BLaER1 (cell line): Measurements from ENCODE around the gene MAD1L1.

Experiments
- H3K27ac ChIP-seq: shearing (Covaris generic); formaldehyde crosslinking; 2 replicates; pipeline ENCODE4 v1.8.1; 2022
- H3K27me3 ChIP-seq: shearing (Covaris generic); formaldehyde crosslinking; 2 replicates; pipeline ENCODE4 v1.8.1; 2022
- H3K36me3 ChIP-seq: shearing (Covaris generic); formaldehyde crosslinking; 2 replicates; pipeline ENCODE4 v1.8.1; 2022
- H3K4me1 ChIP-seq: shearing (Covaris generic); formaldehyde crosslinking; 2 replicates; pipeline ENCODE4 v1.8.1; 2022
- H3K4me2 ChIP-seq: shearing (Covaris generic); formaldehyde crosslinking; 2 replicates; pipeline ENCODE4 v1.8.1; 2022
- H3K4me3 ChIP-seq: shearing (Covaris generic); formaldehyde crosslinking; 2 replicates; pipeline ENCODE4 v1.8.1; 2022
- H3K9ac ChIP-seq: shearing (Covaris generic); formaldehyde crosslinking; 2 replicates; pipeline ENCODE4 v1.8.1; 2022
- H3K9me3 ChIP-seq: shearing (Covaris generic); formaldehyde crosslinking; 2 replicates; pipeline ENCODE4 v1.8.1; 2022
- H4K20me1 ChIP-seq: shearing (Covaris generic); formaldehyde crosslinking; 2 replicates; pipeline ENCODE4 v1.8.1; 2022
- Cebpa-rat ChIP-seq: shearing (Covaris generic); IDR thresholded peaks from 2 replicates; pipeline ENCODE4 v1.8.1; 2022

MAD1L1 gene

GRCh38 chr7:1812509-1813393 lies 420.0 kb downstream of the MAD1L1 start:
- H3K27ac ChIP-seq, result no peak overlapping the region
- H3K4me3 ChIP-seq, result no peak overlapping the region

GRCh38 chr7:1811850-1812508 lies 420.8 kb downstream of the MAD1L1 start:
- Histone ChIP-seq H3K9ac (no peak overlapping the region), H3K36me3 (peaks cover 13% of the 10 kb centered on the region; the same call in 1 of the 2 replicates), H3K27me3 (no peaks in the 10 kb centered on the region), H3K4me3 (no peak overlapping the region), H3K27ac (no peak overlapping the region), H3K4me1 (peaks cover 55% of the 10 kb centered on the region), H4K20me1 (peaks cover 55% of the 10 kb centered on the region), H3K4me2 (peak overlapping the region; percentile 78), H3K9me3 (no peaks in the 10 kb centered on the region)
- TF ChIP-seq Cebpa-rat, result no peak

More at GRCh38 chr7:1812509-1813393, 420.0 kb downstream of the MAD1L1 start:
- Histone ChIP-seq H3K4me2 (peak overlapping the region; percentile 78), H3K9ac (no peak overlapping the region), H3K9me3 (no peaks in the 10 kb centered on the region), H3K4me1 (peaks cover 63% of the 10 kb centered on the region), H4K20me1 (peaks cover 62% of the 10 kb centered on the region), H3K27me3 (no peaks in the 10 kb centered on the region), H3K36me3 (peaks cover 13% of the 10 kb centered on the region; the same call in 1 of the 2 replicates)
- no peak for TF ChIP-seq Cebpa-rat

- Histone ChIP-seq H3K4me2 (no peak overlapping the region), H3K9ac (no peak overlapping the region), H3K27ac (no peak overlapping the region), H3K4me1 (peaks cover 47% of the 10 kb centered on the region), H3K4me3 (no peak overlapping the region), H4K20me1 (peaks cover 47% of the 10 kb centered on the region), H3K27me3 (no peaks in the 10 kb centered on the region), H3K36me3 (peaks cover 13% of the 10 kb centered on the region; the same call in 1 of the 2 replicates), H3K9me3 (no peaks in the 10 kb centered on the region)
- TF ChIP-seq Cebpa-rat, result no peak
These were observed 421.5 kb downstream of the MAD1L1 start for GRCh38 chr7:1810961-1811849.

GRCh38 chr7:1810521-1810920 lies 422.2 kb downstream of the MAD1L1 start:
- H3K4me1 ChIP-seq, result peaks cover 40% of the 10 kb centered on the region
- no peak overlapping the region for H3K4me3 ChIP-seq
- H3K4me2 ChIP-seq, result no peak overlapping the region
- TF ChIP-seq Cebpa-rat, result no peak
- no peaks in the 10 kb centered on the region for H3K9me3 ChIP-seq
- H4K20me1 ChIP-seq, result peaks cover 40% of the 10 kb centered on the region
- no peak overlapping the region for H3K9ac ChIP-seq
- no peak overlapping the region for H3K27ac ChIP-seq
- H3K27me3 ChIP-seq, result no peaks in the 10 kb centered on the region
- peaks cover 13% of the 10 kb centered on the region; the same call in 1 of the 2 replicates for H3K36me3 ChIP-seq

GRCh38 chr7:1809601-1810258 lies 423.0 kb downstream of the MAD1L1 start:
- H3K9me3 ChIP-seq, result no peaks in the 10 kb centered on the region
- no peak overlapping the region for H3K4me3 ChIP-seq
- TF ChIP-seq Cebpa-rat, result no peak
- peaks cover 10% of the 10 kb centered on the region; the same call in 1 of the 2 replicates for H3K36me3 ChIP-seq
- peaks cover 34% of the 10 kb centered on the region for H4K20me1 ChIP-seq
- H3K4me1 ChIP-seq, result peaks cover 32% of the 10 kb centered on the region
- H3K4me2 ChIP-seq, result no peak overlapping the region
- H3K27me3 ChIP-seq, result no peaks in the 10 kb centered on the region
- H3K9ac ChIP-seq, result no peak overlapping the region
- H3K27ac ChIP-seq, result no peak overlapping the region

GRCh38 chr7:1809070-1809469 lies 423.7 kb downstream of the MAD1L1 start:
- Histone ChIP-seq H3K27ac (no peak overlapping the region), H3K36me3 (peaks cover 4% of the 10 kb centered on the region; the same call in 1 of the 2 replicates), H4K20me1 (peaks cover 28% of the 10 kb centered on the region), H3K27me3 (no peaks in the 10 kb centered on the region), H3K9ac (no peak overlapping the region), H3K4me3 (no peak overlapping the region), H3K4me1 (peaks cover 26% of the 10 kb centered on the region), H3K4me2 (no peak overlapping the region), H3K9me3 (no peaks in the 10 kb centered on the region)
- TF ChIP-seq Cebpa-rat, result no peak

- Histone ChIP-seq H3K4me3 (no peak overlapping the region), H3K9me3 (0 out of 2 replicates have a peak, but pooled peaks cover 3% of the 10 kb centered on the region), H4K20me1 (peaks cover 18% of the 10 kb centered on the region), H3K4me2 (no peak overlapping the region), H3K36me3 (no peaks in the 10 kb centered on the region), H3K27ac (no peak overlapping the region), H3K27me3 (no peaks in the 10 kb centered on the region), H3K9ac (no peak overlapping the region), H3K4me1 (peaks cover 15% of the 10 kb centered on the region)
- no peak for TF ChIP-seq Cebpa-rat
These were observed 424.7 kb downstream of the MAD1L1 start for GRCh38 chr7:1807821-1808600.

- TF ChIP-seq Cebpa-rat, result no peak
- Histone ChIP-seq H3K9ac (no peak overlapping the region), H3K27ac (no peak overlapping the region), H3K4me3 (no peak overlapping the region), H4K20me1 (peaks cover 1% of the 10 kb centered on the region; the same call in 1 of the 2 replicates), H3K36me3 (no peaks in the 10 kb centered on the region), H3K4me2 (no peak overlapping the region), H3K4me1 (no peaks in the 10 kb centered on the region), H3K27me3 (no peaks in the 10 kb centered on the region), H3K9me3 (0 out of 2 replicates have a peak, but pooled peaks cover 14% of the 10 kb centered on the region)
These were observed 426.4 kb downstream of the MAD1L1 start for GRCh38 chr7:1806354-1806753.
